Retina (tissue), 1 donor: ENCODE results near the gene CMTR1.

Experiments used
- DNase-seq: peaks from one replicate; pipeline ENCODE4 v3.0.0-alpha.2; 2016

The CMTR1 gene

GRCh38 chr6:37479266-37479854 is 46.3 kb downstream of the CMTR1 start:
- no peak for DNase-seq

GRCh38 chr6:37480118-37480736 is 47.2 kb downstream of the CMTR1 start:
- DNase-seq: no peak

GRCh38 chr6:37480951-37481534 is 48.0 kb downstream of the CMTR1 start:
- peak; percentile 57 for DNase-seq

- DNase-seq: peak; percentile 62
These were observed 48.9 kb downstream of the CMTR1 start for GRCh38 chr6:37481711-37482605.

GRCh38 chr6:37482606-37483251 is 49.7 kb downstream of the CMTR1 start:
- DNase-seq: no peak

GRCh38 chr6:37483252-37483901 is 50.4 kb downstream of the CMTR1 start:
- DNase-seq: no peak

GRCh38 chr6:37483917-37484785 is 51.1 kb downstream of the CMTR1 start:
- DNase-seq: peak; percentile 83

- no peak for DNase-seq
These were observed 51.8 kb downstream of the CMTR1 start for GRCh38 chr6:37484786-37485170.

GRCh38 chr6:37485291-37485702 is 52.3 kb downstream of the CMTR1 start:
- no peak for DNase-seq

GRCh38 chr6:37486121-37486839 is 53.3 kb downstream of the CMTR1 start:
- no peak for DNase-seq

- DNase-seq: no peak
These were observed 54.8 kb downstream of the CMTR1 start for GRCh38 chr6:37487591-37488380.

- DNase-seq: no peak
These were observed 55.5 kb downstream of the CMTR1 start for GRCh38 chr6:37488476-37488875.

GRCh38 chr6:37489697-37490336 is 56.8 kb downstream of the CMTR1 start:
- DNase-seq: no peak

GRCh38 chr6:37490536-37491170 is 57.6 kb downstream of the CMTR1 start:
- peak; percentile 27 for DNase-seq

- DNase-seq: peak; percentile 45
These were observed 58.3 kb downstream of the CMTR1 start for GRCh38 chr6:37491171-37491829.

- peak; percentile 29 for DNase-seq
These were observed 58.8 kb downstream of the CMTR1 start for GRCh38 chr6:37491830-37492208.

- DNase-seq: no peak
These were observed 59.4 kb downstream of the CMTR1 start for GRCh38 chr6:37492236-37492972.
